Peyer's patch (tissue), 4 donors: ENCODE results near the gene SCTR.

Experiments used
- POLR2A ChIP-seq, 2 donors: fragments of 450-650 bp; IDR thresholded peaks; one replicate each; pipeline ENCODE4 v1.5.1; 2017; ENCODE audit warnings: antibody characterized with exemption in 2 of 2, mild to moderate bottlenecking in 2 of 2, moderate library complexity in 2 of 2
- TF ChIP-seq, protein P1 (sequence below), 6 experiments: fragments of 450-650 bp in 4 of 6; fragments of 200-600 bp in 2 of 6; sonication (generic) in 1 of 6; IDR thresholded peaks; one replicate each; pipeline ENCODE4 v1.5.1; 2017 to 2019; ENCODE audit warnings: antibody characterized with exemption in 6 of 6, mild to moderate bottlenecking in 3 of 6, moderate library complexity in 1 of 6

DNA sequence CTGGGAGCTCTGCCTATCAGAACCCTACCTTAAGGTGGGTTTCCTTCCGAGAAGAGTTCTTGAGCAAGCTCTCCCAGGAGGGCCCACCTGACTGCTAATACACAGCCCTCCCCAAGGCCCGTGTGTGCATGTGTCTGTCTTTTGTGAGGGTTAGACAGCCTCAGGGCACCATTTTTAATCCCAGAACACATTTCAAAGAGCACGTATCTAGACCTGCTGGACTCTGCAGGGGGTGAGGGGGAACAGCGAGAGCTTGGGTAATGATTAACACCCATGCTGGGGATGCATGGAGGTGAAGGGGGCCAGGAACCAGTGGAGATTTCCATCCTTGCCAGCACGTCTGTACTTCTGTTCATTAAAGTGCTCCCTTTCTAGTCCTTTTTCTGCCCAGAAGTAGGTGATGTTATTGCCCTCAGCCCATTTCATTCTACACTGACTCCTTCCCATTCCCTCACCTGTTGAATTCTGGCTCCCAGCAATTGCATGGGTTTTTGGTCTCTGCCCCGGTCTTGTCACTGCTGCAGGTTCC, 86.1 kb downstream of the SCTR start:
- TF ChIP-seq, protein P1, sequence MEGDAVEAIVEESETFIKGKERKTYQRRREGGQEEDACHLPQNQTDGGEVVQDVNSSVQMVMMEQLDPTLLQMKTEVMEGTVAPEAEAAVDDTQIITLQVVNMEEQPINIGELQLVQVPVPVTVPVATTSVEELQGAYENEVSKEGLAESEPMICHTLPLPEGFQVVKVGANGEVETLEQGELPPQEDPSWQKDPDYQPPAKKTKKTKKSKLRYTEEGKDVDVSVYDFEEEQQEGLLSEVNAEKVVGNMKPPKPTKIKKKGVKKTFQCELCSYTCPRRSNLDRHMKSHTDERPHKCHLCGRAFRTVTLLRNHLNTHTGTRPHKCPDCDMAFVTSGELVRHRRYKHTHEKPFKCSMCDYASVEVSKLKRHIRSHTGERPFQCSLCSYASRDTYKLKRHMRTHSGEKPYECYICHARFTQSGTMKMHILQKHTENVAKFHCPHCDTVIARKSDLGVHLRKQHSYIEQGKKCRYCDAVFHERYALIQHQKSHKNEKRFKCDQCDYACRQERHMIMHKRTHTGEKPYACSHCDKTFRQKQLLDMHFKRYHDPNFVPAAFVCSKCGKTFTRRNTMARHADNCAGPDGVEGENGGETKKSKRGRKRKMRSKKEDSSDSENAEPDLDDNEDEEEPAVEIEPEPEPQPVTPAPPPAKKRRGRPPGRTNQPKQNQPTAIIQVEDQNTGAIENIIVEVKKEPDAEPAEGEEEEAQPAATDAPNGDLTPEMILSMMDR (IDR thresholded peaks at IDR 0.05), result no peak
- no peak for TF ChIP-seq POLR2A (IDR thresholded peaks at IDR 0.05)
